HG02798 (cell line): ENCODE results near the gene AIFM1.

ENCODE experiments used
- ATAC-seq: cut with Tn5 transposase; IDR thresholded peaks from one replicate; pipeline ENCODE4 v1.9.1; 2021; ENCODE audit warnings: mild to moderate bottlenecking; ENCODE audit not compliant: unreplicated experiment, poor library complexity

AIFM1 gene

DNA sequence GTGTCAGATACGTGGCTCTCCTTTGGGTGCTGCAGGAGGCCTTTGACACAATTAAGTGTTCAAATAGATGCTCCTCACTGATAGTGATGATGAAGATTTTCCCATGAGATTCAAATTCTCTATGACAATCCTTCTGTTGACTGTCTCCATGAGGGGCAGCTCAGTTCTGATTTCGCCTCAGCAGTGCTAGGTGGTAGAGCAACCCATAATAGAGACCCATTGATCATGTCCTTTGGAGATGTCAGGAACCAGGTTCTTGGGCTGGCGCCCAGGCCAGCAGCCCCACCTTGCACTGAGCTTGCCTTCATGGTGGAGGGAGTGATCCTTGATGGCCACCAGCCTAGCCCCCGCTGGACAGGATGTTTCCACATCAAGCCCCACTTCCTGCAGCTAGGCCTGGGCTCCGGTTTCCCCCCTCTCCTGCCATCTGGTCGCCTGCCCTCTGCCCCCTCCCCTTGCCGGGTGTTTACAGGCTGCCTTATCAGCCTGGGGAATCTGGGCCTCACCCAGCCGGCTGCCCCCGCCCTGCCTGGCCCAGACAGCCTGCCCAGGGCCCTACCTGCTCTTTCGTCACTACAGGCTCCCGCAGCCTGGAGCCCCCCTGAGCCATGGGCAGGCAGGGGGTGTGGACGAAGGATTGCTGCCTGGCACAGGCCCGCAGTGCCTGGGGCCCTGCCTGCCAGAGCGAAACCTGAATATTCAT lies 68.0 kb downstream of the AIFM1 start:
- no peak for ATAC-seq

- ATAC-seq, result no peak
Observed at GRCh38 chrX:130095249-130096030, 70.2 kb downstream of the AIFM1 start.

DNA sequence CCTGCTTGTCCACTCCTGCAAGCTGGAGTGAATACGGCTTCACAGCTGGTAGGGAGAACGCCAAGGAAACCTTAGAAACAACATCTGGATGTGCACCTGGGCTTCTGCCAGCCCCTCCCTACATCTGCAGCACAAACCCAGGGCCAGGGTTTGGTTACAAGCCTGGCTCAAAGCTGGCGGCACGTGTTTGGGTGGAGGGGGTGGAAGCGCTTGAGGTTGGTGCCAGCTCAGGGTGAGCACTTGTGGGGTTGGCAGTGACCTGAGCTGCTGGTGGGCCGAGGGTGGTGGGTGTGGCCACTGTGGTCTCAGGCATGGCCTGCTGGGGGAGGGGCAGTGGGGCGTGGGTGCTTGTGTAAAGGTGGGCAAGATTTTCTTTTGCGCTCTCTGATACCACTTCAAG lies 70.9 kb downstream of the AIFM1 start:
- no peak for ATAC-seq

GRCh38 chrX:130093271-130093670 lies 72.4 kb downstream of the AIFM1 start:
- ATAC-seq, result no peak

DNA sequence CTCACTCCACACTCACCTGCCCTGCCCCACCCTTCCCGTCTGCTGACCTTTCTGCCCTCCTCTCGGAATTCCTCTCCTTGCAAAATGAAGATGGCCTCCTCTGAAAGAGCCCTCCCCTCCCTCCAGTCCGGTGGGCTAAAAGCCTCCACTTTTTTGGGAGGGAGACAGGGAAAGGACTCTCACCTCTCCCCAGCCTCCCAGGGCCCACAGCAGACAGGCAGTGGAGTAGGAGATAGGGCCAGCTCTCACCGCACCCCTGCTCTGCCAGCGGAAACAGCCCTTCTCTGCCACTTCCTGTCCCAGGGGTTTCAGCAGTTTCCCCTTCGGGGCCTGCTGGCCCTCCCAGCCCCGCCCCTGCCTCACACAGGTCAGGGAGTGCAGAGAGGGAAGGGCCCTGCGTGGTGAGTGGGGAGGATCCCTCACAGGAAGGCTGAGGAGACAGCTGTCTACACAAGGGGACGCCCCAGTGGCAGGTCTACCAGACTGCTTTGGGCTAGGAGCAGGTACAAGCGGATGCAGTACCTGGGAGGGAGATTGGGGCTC lies 73.6 kb downstream of the AIFM1 start:
- ATAC-seq, result peak; percentile 99

DNA sequence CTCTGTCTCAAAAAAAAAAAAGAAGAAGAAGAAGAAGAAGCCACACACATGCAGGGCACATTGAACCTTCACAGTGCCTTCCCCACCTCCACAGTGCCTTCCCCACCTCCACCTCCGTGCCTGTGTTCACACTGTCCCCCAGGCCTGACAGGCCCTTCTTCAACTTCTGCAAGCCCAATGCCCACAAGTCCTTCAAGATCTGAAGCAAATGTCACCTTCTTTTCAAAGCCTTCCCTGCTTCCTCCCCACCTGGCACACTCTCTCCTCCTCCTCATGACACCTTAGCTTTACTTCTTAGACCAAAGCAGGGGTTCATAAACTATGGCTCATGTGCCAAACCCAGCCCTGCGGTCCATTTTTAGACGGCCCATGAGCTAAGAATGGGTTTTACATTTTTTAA lies 75.3 kb downstream of the AIFM1 start:
- no peak for ATAC-seq

GRCh38 chrX:130086447-130087206 lies 79.0 kb downstream of the AIFM1 start:
- ATAC-seq, result peak; percentile 43

DNA sequence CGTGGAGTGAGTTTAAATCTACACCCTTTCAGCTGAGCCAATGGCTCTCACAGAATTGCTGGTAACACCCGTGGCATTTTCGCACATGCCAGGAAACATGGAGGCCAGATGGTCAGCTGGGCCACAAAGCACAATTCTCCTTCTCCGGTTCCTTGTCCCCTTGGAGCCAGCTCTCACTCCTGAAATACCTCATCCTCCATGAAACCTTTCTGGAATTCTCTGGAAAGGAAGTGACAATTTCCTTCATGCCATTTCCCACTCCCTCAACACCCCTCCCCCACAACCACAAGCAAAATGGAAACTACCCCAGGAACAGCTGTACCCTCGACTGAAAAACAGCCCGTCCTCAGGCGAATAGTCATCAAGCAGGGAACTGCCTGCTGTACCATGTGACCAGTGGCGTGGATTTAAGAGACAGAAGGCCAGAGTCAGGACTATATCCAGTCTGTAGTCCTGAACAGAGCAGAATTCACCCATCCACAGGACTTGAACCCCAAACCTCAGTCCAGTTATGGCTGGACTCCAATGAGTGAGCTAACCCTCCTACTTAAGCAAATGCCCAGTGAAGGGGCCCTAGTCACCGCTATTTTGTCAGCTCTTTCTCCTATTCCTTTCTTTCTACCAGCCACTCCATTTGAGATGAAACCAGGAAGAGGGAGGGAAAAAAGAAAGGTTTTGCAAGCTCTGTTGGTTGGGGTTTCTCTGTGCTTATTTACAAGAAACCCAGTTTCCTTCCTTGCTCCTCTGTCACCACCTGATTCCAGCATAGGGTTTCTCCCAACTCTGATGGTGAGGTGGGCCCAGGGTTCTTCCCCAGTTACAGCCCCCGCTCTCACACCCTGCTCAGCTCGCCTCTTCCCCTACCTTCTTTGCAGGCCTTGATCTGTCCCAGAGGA lies 79.8 kb downstream of the AIFM1 start:
- ATAC-seq, result no peak

- peak; percentile 51 for ATAC-seq
Observed at GRCh38 chrX:130084631-130085237, 80.9 kb downstream of the AIFM1 start.

GRCh38 chrX:130083656-130084382 lies 81.8 kb downstream of the AIFM1 start:
- peak; percentile 37 for ATAC-seq

GRCh38 chrX:130083107-130083490 lies 82.5 kb downstream of the AIFM1 start:
- ATAC-seq, result no peak

- peak; percentile 70 for ATAC-seq
Observed at GRCh38 chrX:130082244-130083106, 83.2 kb downstream of the AIFM1 start.

DNA sequence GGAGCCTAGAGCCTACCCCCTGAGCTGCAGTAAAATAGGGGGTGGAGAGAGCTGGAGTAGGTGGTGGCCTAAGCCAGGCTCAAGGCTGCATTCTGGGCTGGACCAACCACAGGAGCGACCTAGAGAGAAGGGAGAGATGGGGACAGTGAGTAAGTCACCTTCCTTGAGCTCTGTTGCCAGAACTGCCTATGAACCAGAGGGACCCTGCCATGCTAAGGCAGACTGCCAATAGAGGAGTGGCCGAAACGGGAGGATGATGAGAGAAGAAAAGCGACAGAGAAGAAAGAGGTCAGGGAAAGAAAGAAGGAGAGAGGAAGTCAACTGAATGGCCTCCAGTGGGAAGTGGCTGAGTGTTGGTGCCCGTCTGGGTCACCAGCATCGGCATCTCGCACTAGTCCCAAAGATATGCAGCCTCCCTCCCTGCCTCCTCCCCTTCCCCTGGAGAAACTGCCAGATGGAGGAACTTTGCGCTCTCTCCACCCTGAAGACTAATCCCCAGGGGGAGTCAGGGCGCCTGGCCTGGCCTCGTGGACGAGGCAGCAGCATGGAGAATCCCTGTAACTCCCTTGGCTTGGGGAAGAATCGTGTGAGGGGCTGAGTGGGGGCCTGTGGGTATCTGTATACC lies 84.1 kb downstream of the AIFM1 start:
- no peak for ATAC-seq

DNA sequence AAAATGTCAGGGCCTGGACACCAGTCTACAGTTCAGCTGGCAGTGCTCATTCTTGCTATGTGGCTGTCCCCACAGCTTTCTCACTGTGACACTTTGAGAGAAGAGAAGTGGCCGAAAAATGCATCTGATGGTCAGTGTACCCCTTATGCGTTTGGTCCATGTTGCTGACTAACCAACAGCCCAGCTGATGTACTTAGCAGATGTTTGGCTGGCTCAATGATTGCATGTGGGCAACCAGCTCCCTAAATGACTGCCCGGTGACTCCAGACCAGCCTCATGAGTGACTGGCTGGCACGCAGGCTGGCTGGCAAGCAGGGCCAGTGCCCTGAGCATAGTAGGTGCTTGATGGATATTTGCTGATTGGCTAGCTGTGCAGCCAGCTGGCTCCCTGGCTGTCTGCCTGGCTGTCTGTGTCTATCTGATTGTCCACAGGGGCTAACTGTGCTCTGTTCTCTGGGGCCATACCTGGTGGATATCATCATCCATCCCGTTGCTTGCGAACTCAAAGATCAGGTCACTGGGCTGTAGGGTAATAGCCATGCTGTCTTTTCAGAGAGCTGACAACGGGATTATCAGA lies 84.8 kb downstream of the AIFM1 start:
- no peak for ATAC-seq

DNA sequence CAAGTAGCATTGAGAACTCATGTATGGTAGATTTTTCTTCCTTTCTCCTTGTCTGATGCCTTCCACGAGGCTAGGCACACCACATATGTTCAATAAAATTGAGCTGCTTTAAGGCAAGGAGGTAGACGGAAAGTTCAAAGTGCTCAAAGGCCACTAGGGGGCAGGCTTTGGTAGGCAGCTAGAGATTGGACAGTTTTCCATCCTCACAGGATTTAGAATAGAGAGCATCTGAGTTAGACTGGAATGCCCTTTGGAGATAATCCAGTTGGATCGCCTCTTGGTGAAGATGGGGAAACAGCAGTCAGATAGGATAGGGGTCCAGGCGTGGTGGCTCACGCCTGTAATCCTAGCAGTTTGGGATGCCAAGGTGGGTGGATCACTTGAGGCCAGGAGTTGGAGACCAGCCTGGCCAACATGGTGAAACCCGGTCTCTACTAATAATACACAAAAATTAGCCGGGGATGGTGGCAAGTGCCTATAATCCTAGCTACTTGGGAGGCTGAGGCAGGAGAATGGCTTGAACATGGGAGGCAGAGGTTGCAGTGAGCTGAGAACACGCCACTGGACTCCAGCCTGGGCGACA lies 85.7 kb downstream of the AIFM1 start:
- no peak for ATAC-seq
